ENCODE data around the gene CDX4.
"Not testable (repeated sequence)": the region's sequence is repeated elsewhere in the genome, so short reads cannot be mapped to it uniquely, and the experiment has no call there.

CDX4 gene

DNA sequence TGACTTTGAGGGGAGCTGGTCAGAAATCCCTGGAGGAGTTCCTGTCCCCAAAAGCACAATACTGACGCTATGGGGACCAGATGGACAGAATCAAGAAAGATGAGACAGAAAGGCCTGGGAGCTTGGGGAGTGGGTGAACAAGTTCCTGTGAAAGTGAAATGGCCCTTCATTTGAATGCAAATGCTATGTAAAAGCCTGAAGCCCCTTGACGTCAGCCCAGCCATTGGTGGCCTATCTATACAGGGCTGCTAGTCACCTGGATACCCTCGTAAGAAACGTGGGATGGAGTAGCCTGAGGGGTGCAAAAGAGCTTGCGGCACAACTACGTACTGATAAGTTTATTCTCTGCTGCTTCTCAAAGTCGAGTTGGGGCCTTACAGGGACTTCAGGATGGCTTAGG, at the start of gene CDX4:
Gene CDX4, plus strand, starts transcription at position 223 of the 400 bp plus-strand sequence. CDS start 201 bp downstream, outside the sequence.
- peaks cover 8% of the 10 kb centered on the region for H3K27me3 Mint-ChIP-seq
- no peak within 1 kb of the TSS for H3K4me3 Mint-ChIP-seq
- DNase-seq (ENCODE audit: low spot score in 2 of 2) (no peak), ATAC-seq (ENCODE audit: low read depth) (no peak)
- H3K27ac Mint-ChIP-seq = no peak within 1 kb of the TSS
- no peaks in the 10 kb centered on the region for H3K36me3 Mint-ChIP-seq
- no peaks in the 10 kb centered on the region for H3K4me1 Mint-ChIP-seq
- H3K9me3 Mint-ChIP-seq = no peaks in the 10 kb centered on the region

DNA sequence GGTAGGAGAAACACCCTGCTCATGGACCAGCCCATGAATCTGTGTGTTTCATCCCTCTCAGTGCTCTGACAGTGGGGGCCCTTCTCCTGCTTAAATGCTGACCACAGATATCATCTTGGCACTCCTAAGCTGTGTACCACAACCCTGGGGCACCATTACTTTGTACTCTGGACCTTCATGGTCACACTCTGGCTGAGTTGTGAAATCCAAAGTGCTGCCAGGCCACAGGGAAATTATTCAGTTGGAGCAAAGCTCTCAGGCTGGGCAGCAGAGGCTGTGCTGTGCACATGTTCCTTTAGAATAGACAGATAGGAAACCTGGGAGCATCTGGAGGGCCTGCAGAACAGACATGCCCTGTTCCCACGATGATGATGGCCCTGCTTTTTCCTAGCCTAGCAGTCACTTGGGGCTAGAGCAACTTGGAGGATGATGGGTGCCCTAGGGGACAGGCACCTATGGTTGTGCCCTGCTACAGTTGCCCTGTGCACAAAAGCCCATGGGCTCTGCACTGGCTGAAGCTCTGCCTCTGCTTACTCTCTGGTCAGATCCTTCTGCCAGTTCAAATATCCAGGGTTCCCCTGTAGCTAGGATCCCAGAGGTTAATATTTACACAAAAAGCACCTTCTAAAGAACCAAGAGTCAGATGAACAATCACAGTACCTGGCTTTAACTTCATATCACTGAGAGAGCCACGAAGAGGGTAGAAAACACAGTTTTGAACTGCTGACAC, 48.5 kb upstream of the CDX4 start:
- ATAC-seq (ENCODE audit: low read depth) (no peak), DNase-seq (ENCODE audit: low spot score in 2 of 2) (no peak)
- H3K27ac Mint-ChIP-seq = no peak overlapping the region

DNA sequence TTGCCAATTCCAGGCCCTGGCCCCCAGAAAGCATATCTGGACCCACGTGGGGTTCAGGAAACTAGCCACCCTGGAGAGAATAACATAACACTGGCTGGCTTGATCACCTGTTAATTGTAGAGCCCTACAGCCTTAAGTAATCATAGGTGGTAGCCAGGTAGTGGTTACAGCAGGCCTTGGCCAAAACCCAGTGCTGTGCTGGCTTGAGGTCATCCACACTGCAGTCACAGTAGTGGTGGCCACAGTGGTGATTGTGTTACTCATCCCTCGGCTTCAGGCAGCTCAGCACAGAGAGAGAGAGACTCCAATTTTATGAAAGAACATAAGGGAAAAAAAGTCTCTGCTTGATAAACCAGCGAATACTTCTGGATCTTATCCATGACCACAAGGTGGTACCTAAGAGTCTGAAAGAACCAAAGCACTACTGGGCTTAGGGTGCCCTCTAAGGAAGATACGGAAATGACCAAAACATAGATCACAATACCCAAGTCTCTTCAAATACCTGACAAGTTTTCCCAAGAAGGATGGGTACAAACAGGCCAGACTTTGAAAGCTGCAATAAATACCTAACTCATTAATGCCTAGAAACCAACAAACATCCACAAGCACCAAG, 46.6 kb upstream of the CDX4 start:
- H3K27ac Mint-ChIP-seq = no peak overlapping the region
- H3K36me3 Mint-ChIP-seq = no peaks in the 10 kb centered on the region

More for the DNA sequence above, 48.5 kb upstream of the CDX4 start:
- no peaks in the 10 kb centered on the region for H3K4me1 Mint-ChIP-seq
- H3K4me3 Mint-ChIP-seq = no peak overlapping the region
- H3K36me3 Mint-ChIP-seq = no peaks in the 10 kb centered on the region
- peaks cover 1% of the 10 kb centered on the region for H3K27me3 Mint-ChIP-seq
- H3K9me3 Mint-ChIP-seq = no peaks in the 10 kb centered on the region

DNA sequence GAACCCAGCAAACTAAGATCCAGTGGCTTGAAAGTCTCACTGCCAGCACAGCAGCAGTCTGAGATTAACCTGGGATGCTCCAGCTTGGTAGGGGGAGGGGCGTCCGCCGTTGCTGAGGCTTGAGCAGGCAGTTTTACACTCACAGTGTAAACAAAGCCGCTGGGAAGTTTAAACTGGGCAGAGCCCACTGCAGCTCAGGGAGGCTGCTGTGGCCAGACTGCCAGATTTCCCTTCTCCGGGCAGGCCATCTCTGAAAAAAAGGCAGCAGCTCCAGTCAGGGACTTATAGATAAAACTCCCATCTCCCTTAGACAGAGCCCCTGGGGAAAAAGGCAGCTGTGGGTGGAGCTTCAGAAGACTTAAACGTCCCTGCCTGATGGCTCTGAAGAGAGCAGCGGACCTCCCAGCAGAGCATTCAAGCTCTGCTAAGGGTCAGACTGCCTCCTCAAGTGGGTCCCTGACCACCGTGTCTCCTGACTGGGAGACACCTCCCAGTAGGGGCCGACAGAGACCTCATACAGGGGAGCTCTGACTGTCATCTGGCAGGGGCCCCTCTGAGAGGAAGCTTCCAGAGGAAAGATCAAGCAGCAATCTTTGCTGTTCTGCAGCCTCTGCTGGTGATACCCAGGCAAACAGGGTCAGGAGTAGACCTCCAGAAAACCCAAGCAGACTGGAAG, 45.1 kb upstream of the CDX4 start:
- Mint-ChIP-seq H3K27me3 (peaks cover 1% of the 10 kb centered on the region), H3K4me3 (no peak overlapping the region), H3K4me1 (no peaks in the 10 kb centered on the region), H3K27ac (no peak overlapping the region), H3K36me3 (no peaks in the 10 kb centered on the region), H3K9me3 (peaks cover 3% of the 10 kb centered on the region)
- ATAC-seq (ENCODE audit: low read depth) = no peak
- DNase-seq (ENCODE audit: low spot score in 2 of 2) = no peak

More for the DNA sequence above, 46.6 kb upstream of the CDX4 start:
- no peak for DNase-seq (ENCODE audit: low spot score in 2 of 2)
- Mint-ChIP-seq H3K4me1 (no peaks in the 10 kb centered on the region), H3K4me3 (no peak overlapping the region), H3K27me3 (peaks cover 1% of the 10 kb centered on the region), H3K9me3 (no peaks in the 10 kb centered on the region)
- no peak for ATAC-seq (ENCODE audit: low read depth)

- H3K27ac Mint-ChIP-seq = no peak overlapping the region
Observed at GRCh38 chrX:73412930-73413329, 33.9 kb upstream of the CDX4 start.

GRCh38 chrX:73447311-73447794, 500 bp downstream of the CDX4 start:
- H3K4me3 Mint-ChIP-seq = no peak overlapping the region
- ATAC-seq (ENCODE audit: low read depth) (no peak), DNase-seq (ENCODE audit: low spot score in 2 of 2) (no peak)
- H3K4me1 Mint-ChIP-seq = no peaks in the 10 kb centered on the region
- H3K36me3 Mint-ChIP-seq = no peaks in the 10 kb centered on the region
- H3K27me3 Mint-ChIP-seq = peaks cover 8% of the 10 kb centered on the region
- no peak overlapping the region for H3K27ac Mint-ChIP-seq
- H3K9me3 Mint-ChIP-seq = no peaks in the 10 kb centered on the region

More at GRCh38 chrX:73412930-73413329, 33.9 kb upstream of the CDX4 start:
- Mint-ChIP-seq H3K36me3 (no peaks in the 10 kb centered on the region), H3K4me1 (no peaks in the 10 kb centered on the region), H3K9me3 (peaks cover 6% of the 10 kb centered on the region), H3K27me3 (no peaks in the 10 kb centered on the region), H3K4me3 (no peak overlapping the region)
- ATAC-seq (ENCODE audit: low read depth) = no peak
- DNase-seq (ENCODE audit: low spot score in 2 of 2) = no peak

DNA sequence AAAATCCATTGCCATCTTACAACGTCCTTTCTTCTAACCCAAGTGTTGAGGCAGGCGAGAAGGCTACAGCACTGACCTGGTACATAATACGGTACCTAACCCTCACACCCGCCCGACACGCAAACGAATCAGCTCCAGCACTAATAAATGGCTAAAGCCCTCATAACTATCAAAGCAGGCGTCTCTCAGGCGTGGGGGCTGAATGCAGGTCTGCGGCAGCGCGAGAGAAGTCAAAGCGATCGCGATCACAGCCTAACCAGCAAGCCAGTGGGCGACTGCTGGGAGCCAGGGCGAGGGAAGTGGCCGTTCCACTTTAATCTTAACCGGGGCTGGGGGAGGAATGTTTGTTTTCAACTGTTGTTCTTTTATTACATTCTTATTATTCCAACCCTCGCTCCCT, 1.5 kb downstream of the CDX4 start:
- Mint-ChIP-seq H3K27me3 (peaks cover 10% of the 10 kb centered on the region), H3K27ac (no peak overlapping the region), H3K36me3 (no peaks in the 10 kb centered on the region)

GRCh38 chrX:73455171-73455570, 8.3 kb downstream of the CDX4 start:
- Mint-ChIP-seq H3K27me3 (peaks cover 4% of the 10 kb centered on the region), H3K27ac (no peak overlapping the region), H3K9me3 (no peaks in the 10 kb centered on the region), H3K36me3 (no peaks in the 10 kb centered on the region), H3K4me3 (no peak overlapping the region), H3K4me1 (no peaks in the 10 kb centered on the region)
- no peak for DNase-seq (ENCODE audit: low spot score in 2 of 2)
- no peak for ATAC-seq (ENCODE audit: low read depth)

More for the DNA sequence above, 1.5 kb downstream of the CDX4 start:
- H3K4me3 Mint-ChIP-seq = no peak overlapping the region
- ATAC-seq (ENCODE audit: low read depth) (no peak), DNase-seq (ENCODE audit: low spot score in 2 of 2) (no peak)
- no peaks in the 10 kb centered on the region for H3K9me3 Mint-ChIP-seq
- H3K4me1 Mint-ChIP-seq = no peaks in the 10 kb centered on the region

DNA sequence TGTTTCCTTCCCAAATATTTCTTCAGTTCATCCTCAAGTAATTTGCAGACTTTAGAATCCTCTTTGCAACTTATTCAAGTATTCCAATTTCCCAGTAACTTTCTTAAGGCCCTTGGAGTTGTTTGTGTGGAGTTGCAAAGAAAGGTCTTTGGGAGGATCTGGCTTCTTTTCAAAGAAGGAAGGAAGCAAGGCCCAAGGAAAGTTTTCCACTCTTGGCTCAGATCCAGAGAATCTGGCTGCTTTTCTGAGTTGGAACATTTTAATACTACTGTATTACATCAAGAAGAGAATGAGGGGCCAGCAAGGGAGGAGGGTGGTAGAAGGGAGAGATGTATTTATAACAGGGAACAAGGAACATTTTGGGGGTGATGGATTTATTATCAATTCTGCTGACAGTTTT, 10.5 kb downstream of the CDX4 start:
- Mint-ChIP-seq H3K4me1 (no peaks in the 10 kb centered on the region), H3K36me3 (no peaks in the 10 kb centered on the region), H3K27me3 (peaks cover 4% of the 10 kb centered on the region), H3K9me3 (no peaks in the 10 kb centered on the region), H3K27ac (no peak overlapping the region), H3K4me3 (no peak overlapping the region)
- DNase-seq (ENCODE audit: low spot score in 2 of 2) = no peak
- ATAC-seq (ENCODE audit: low read depth) = no peak

GRCh38 chrX:73468376-73468775, 21.5 kb downstream of the CDX4 start:
- no peak for DNase-seq (ENCODE audit: low spot score in 2 of 2)
- H3K27ac Mint-ChIP-seq = no peak overlapping the region
- H3K9me3 Mint-ChIP-seq = peaks cover under 1% of the 10 kb centered on the region
- H3K36me3 Mint-ChIP-seq = no peaks in the 10 kb centered on the region
- no peaks in the 10 kb centered on the region for H3K27me3 Mint-ChIP-seq
- no peak for ATAC-seq (ENCODE audit: low read depth)
- no peak overlapping the region for H3K4me3 Mint-ChIP-seq
- no peaks in the 10 kb centered on the region for H3K4me1 Mint-ChIP-seq

GRCh38 chrX:73478961-73479360, 32.1 kb downstream of the CDX4 start:
- DNase-seq (ENCODE audit: low spot score in 2 of 2) = no peak
- Mint-ChIP-seq H3K4me3 (no peak overlapping the region), H3K27ac (no peak overlapping the region), H3K27me3 (peaks cover 4% of the 10 kb centered on the region), H3K36me3 (no peaks in the 10 kb centered on the region), H3K9me3 (peaks cover 8% of the 10 kb centered on the region), H3K4me1 (no peaks in the 10 kb centered on the region)
- no peak for ATAC-seq (ENCODE audit: low read depth)

- Mint-ChIP-seq H3K36me3 (no peaks in the 10 kb centered on the region), H3K27ac (no peak overlapping the region), H3K9me3 (peaks cover 8% of the 10 kb centered on the region), H3K27me3 (peaks cover 4% of the 10 kb centered on the region), H3K4me1 (no peaks in the 10 kb centered on the region), H3K4me3 (no peak overlapping the region)
- DNase-seq (ENCODE audit: low spot score in 2 of 2) = no peak
- ATAC-seq (ENCODE audit: low read depth) = no peak
Observed at GRCh38 chrX:73481521-73481920, 34.7 kb downstream of the CDX4 start.

DNA sequence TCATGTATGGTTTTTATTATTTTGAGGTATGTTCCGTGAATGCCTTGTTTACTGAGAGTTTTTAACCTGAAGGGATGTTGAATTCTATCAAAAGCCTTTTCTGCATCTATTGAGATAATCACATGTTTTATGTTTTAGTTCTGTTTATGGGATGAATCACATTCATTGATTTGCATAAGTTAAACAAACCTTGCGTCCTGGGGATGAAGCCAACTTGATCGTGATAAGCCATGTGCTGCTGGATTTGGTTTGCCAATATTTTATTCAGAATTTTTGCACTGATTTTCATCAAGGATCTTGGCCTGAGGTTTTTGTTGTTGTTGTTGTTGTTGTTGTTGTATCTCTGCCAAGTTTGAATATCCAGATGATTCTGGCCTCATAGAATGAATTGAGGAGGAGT, 43.8 kb downstream of the CDX4 start:
- peaks cover 10% of the 10 kb centered on the region for H3K9me3 Mint-ChIP-seq
- H3K4me1 Mint-ChIP-seq = no peaks in the 10 kb centered on the region
- DNase-seq (ENCODE audit: low spot score in 2 of 2) (no peak), ATAC-seq (ENCODE audit: low read depth) (no peak)
- H3K27ac Mint-ChIP-seq = no peak overlapping the region
- H3K4me3 Mint-ChIP-seq = no peak overlapping the region
- no peaks in the 10 kb centered on the region for H3K27me3 Mint-ChIP-seq
- no peaks in the 10 kb centered on the region for H3K36me3 Mint-ChIP-seq

GRCh38 chrX:73492178-73492577, 45.3 kb downstream of the CDX4 start:
- H3K27me3 Mint-ChIP-seq; DNase-seq (ENCODE audit: low spot score in 2 of 2); ATAC-seq (ENCODE audit: low read depth); H3K27ac Mint-ChIP-seq; H3K4me3 Mint-ChIP-seq; H3K36me3 Mint-ChIP-seq; H3K4me1 Mint-ChIP-seq: not testable (repeated sequence)
- peaks cover 12% of the 10 kb centered on the region for H3K9me3 Mint-ChIP-seq
